HUDEP-2 (cell line): Measurements from ENCODE around the gene RPS2.
A peak's percentile ranks its signal among the peaks of the same experiment; 100 is the strongest.
"Not testable (repeated sequence)": the region's sequence is repeated elsewhere in the genome, so short reads cannot be mapped to it uniquely, and the experiment has no call there.

ENCODE experiments used
- DNase-seq, 76 experiments: peaks; one replicate each; lab custom pipeline; 2025; ENCODE audit not compliant: unreplicated experiment in 76 of 76; lab: John Stamatoyannopoulos, UW

The RPS2 gene

DNA sequence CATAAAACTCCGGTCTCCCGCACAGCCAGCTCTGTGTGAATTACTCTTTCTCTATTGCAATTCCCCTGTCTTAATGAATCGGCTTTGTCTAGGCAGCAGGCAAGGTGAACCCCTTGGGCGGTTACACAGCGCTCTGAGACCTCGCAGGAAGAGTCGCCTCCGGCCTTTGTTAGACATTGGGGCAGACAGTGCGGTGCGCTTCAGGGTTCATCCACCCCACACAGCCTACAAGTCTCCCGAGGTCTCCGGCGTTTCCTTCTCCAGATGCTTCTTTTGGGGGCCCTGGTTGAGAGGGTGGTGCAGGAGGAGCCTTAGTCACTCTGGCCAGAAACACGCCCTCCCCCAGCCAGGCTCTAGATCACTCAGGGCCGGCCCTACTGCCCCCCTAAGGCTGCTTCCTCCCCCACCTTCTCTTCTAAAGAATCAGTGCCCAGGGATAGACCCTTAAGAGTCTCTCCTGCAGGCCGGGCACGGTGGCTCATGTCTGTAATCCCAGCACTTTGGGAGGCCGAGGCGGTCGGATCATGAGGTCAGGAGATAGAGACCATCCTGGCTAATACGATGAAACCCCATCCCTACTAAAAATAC is 19.9 kb downstream of the RPS2 start:
- no peak for DNase-seq

DNA sequence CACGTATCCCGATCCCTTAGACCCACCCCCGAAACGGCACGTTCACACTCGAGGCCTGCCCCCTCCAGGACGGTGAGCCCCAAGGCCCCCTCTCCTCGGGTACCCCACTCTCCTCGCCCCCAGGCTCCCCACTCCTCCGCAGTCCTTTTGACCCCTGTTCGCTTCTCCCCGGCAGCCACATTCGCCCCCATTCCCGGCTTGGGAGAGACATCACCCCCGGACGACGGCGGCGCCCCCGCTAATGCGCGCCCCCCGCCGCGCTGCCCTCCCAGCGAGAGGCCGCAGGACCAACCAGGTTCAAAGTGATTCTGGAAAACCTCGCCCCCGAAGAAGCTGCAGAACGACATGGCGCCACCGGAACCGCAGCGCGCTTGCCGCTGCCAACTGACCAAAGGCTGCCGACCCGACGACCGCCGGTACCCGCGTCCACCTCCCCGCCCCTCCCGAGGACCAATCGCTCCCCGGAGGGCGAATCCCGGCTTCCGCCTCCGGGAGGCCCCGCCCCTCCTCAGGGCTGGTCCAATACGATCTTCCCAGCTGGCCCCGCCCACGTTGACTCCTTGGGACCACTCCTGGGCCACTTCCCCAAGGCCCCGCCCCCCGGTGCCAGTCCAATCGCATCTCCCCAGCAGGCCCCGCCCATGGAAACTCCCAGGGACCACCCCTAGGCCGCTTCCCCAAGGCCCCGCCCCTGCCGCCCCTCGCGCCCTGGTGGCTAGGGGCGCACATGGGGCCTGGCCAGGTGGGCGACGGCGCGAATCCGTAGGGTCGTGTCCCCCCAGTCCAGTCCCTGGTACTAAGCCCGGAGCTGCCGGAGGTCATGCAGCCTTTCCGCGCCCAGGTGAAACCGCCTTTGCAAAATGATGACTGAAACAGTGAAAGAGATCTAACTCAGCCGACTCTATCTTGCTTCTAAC is 21.6 kb downstream of the RPS2 start, which contains the start of gene MSRB1:
TSS of gene MSRB1 (minus strand) at position 390 of the 917 bp plus-strand sequence. CDS start at position 347, 43 bp downstream.
- DNase-seq: peak in 75 of 76 experiments; percentile 35 to 99 (median 97)

DNA sequence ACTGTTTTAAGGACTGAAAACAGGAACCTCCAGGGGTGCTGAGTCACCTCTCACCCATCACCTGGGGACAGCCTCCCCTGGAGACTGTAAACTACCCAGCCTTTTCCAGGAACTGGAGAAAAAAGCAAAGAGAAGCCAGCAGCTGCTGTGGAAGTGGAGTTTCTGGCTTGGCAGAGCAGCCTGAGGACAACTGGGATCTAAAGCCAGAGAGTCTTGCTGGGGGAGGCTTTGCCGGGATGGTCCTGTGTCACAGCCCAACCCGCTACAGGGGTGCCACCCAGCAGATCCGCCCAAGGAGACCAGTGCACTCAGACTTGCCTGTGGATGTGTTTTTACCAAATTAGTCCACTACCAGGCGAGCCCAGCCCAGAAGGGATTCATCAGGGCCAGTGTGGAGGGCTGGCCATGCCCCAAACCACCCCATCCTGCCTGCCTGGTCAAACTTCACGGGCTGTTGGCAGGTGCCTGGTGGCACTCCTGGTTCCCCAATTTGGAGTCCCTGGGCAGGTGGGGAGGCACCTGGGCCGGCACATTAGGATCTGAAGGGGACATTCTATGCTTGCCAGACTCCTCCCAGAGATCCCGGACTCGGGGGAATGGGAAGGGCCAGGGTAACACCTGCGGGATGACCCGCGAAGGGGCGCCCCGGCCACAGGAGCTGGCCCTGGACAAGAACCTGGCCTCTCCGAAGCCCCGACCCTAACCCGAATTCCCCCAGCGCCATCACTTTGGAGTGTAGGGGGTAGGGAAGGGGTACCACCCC is 22.4 kb downstream of the RPS2 start:
- peak in 4 of 76 experiments; percentile 7 to 17 (median 8) for DNase-seq

DNA sequence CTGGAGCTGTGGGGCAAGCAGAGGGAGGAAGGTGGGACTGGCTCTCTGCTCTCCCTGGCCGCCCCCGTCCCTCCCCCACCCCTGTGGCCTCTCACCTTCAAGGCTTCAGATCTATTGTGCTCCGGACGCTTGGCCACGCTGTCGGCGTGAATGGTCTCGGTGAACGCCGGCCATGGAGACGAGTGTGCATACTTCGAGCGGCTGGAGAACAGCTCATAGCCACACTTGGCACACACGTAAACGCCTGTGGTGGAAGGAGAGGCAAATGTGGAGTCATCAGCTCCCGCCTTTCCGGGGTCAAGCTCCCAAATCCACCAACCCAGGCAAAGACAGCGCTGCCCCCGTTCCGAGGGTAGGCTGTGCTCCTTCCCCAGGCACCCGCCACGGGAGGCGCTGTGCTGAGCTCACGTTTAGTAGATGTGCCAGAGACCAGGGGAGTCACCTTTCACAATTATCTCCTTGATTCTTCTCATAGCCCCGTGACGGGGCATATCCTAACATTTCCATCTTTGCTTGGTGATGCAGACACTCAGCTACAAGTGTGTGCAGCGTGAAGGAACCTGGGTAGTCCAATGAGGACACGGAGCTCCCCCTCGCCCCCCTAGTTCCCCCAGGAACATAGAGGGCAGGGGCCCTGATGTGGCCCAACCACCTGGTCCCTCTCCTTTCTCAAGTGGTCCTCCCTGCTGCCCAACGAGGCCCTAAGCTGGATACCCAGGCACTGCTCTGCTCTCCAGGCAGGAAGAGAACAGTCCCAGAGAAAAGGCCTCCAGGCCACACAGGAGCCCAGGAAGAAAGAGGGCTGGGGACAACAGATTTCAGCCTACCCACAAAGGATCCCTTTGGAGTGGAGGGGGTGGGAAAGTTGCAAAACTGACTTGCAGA is 23.2 kb downstream of the RPS2 start:
- no peak for DNase-seq

DNA sequence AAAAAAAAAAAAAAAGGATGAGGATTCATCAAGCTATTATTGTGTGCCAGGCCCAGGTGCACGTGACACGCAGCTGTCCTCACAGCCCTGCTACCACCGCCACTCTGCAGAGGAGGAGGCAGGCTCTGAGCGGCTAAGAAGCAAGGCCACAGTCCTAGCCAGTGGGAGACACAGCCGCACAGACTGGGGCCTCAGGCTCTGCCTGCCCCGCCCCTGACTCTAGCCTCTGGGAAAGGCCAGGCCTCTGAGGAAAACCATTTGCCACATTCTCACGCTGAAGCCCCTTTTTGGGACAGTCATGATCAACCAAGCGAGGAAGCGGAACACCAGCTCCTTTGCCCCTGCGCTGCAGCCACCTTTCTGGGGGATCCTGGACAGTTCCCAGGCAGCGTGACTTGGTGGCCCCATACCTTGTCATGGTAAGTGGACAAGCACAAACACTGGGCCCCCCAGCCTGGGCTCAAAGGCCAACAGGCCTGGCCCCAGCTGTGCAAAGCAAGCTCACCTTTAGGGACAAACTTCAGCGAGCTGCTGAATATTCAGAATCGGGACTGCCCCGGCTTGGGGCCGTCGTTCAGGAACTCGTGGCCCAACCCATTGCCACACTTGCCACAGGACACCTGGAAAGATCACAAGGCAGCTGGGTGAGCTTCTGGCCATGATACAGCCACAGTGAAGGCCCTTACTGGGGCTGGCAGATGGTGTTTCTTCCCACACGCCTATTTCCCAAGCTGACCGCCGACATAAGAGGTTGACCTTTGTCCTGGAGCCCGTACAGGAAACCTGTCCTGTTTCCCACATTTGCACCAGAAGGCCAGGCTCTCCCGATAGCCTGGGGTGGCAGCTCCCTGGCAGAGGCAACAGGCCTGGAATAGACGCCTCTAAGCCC is 24.1 kb downstream of the RPS2 start:
- DNase-seq: no peak

DNA sequence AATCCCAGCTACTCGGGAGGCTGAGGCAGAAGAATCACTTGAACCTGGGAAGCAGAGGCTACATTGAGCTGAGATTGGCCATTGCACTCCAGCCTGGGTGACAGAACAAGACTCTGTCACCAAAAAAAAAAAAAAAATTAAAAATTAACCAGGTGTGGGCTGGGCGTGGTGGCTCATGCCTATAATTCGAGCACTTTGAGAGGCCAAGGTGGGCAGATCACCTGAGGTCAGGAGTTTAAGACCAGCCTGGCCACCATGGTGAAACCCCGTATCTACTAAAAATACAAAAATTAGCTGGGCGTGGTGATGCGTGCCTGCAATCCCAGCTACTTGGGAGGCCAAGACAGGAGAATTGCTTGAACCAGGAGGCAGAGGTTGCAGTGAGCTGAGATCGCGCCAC is 24.8 kb downstream of the RPS2 start:
- not testable (repeated sequence) for DNase-seq

DNA sequence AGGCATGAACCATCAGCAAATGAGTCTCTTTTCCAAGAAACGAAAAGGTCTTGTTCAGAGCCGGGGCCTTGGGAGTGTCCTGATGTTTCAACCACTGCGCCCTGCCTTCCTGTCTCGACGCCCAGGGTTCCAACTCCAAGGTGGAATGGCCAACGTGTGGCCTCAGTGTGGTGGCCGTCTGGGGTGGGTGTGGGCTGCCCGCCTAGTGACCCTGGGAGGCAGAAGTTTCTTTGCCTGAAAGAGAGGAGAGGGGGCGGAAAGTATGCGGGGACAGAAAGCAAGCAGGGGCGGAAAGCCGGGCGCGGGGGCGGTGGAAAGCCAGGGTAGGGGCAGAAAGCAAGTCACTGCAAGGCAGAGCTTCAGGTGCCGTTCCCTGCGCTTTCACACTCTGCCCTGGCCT is 25.7 kb downstream of the RPS2 start:
- DNase-seq: no peak

DNA sequence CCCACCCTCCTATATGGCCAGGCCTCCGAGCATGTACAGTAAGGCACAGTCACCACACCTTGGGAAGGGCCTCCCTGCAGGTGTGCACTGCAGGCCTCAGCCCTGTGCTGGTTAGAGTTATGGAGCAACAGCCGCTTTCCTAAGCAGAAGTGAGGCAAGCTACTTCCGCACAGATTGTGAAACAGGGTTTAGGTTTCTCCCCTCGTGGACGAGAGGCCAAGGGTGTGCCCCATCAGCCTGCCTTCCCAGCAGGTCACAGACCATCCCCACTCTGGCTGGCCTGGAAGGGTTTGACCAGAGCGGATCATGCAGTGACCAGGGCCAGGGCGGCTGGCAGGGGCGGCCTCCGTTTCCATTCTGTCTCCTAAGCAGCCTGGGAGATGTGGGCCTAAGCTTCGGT is 26.3 kb downstream of the RPS2 start:
- DNase-seq: no peak

DNA sequence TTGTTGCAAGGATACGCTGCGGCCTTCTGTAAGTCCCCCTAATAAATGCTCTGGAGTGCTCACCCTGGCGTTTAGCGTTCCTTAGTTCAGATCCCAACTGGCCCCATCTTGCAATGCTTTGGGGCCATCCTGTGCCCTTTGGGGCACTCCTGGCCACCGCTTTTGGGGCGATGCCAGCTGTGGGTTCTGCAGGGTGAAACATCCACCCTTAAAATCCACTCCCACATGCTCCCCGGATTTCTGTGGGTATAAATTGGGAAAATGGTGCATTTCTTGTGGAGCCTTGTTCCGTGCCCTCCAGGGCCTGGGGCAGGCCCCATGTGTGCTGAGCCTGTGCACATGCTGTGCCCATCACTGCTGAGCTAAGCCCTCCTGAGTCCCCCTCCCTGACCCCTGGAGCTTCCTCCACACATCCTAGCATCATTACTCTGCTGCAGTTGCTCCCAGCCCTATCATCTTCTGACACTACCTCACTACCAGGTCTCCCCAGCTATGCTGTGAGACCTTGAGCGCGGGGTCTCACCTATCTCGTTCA is 27.6 kb downstream of the RPS2 start:
- DNase-seq: no peak

DNA sequence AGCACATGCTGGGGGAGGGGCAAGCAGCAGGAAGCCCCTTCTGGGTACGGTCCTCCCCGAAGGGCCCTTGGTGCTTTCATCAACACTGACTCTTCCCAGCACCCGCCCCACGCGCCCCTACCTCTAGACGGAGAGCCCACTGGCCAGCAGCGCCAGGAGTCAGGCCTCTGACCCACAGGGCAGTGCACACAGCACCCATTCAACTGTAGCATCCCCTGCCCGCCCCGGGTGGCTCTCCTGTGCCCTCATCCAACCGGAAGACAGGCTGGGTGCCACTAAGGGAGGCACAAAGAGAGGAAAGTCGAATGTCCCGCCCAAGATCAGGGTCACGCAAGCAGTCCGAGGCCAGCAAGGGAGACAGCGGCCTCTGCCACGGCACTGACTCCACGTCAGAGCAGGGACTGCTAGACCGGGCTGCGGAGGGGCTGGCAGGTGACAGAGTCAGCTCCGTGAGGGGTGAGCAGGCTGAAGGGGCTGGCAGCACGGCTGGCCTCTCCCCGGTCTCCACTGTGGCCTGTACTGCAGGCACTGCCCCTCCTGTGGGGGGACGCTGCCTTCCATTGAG is 31.4 kb downstream of the RPS2 start:
- DNase-seq: no peak

DNA sequence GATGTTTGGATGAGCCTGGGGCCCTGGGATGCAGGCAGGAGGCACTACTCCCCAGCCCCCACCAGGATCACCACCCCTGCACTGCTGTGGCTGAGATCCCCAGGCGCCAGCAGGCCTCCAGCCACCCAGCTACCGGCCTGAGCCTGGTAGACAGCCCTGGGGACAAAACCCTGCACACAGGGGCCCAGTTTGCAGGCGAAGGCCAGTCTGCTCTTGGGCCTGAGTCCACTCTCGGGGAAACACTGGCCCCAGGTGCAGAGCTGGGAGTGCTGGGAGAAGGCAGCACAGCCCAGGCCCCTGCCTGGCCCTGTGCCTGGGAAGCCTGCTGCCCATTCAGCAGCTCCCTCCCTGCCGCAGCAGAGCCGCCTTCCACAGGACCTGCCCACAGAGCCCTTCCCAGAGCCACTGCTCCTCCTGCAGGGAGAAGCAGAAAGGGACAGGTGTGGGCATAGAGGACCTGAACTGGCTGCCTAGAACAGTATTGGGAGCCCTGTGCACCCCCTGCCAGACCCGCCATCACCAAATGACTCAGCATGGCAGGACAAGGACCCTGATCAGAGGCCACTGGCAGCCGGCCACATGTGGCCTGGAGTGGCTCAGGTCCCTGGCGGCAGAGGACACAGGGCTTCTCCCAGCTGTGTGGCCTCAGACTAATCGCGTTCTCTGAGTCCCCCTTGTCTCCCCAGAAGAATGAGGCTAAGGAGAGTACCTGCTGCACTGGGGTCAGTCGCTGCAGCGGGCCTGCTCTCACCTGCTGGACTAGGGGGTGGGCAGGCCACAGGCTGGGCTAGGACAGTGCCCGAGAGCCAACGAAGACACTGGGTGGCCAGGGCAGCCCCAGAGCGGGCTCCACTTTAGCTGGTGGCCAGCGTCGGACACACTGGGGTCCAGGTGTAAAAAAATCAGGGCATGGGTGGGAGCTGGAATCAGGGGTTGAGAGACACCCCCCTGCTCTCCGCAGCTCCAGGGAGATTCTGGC is 32.3 kb downstream of the RPS2 start:
- DNase-seq: peak in 8 of 76 experiments; percentile 9 to 41 (median 26)

DNA sequence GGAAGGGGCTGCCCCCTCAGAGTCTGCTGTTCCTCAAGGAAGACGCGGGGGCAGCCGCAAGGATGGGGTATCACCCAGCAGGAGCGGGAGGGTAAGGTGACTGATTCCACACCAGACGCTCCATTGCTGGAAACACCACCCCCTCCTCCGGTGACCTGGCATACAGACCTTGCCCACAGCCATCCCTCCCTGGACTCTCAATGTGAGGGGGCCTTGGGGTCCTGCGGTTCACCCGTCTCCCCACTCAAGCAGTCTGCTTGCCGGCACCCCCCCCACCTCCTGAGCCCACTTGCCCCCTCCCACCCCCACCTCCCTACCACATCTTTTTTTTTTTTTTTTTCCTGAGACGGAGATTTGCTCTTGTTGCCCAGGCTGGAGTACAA is 34.3 kb downstream of the RPS2 start:
- DNase-seq: no peak

DNA sequence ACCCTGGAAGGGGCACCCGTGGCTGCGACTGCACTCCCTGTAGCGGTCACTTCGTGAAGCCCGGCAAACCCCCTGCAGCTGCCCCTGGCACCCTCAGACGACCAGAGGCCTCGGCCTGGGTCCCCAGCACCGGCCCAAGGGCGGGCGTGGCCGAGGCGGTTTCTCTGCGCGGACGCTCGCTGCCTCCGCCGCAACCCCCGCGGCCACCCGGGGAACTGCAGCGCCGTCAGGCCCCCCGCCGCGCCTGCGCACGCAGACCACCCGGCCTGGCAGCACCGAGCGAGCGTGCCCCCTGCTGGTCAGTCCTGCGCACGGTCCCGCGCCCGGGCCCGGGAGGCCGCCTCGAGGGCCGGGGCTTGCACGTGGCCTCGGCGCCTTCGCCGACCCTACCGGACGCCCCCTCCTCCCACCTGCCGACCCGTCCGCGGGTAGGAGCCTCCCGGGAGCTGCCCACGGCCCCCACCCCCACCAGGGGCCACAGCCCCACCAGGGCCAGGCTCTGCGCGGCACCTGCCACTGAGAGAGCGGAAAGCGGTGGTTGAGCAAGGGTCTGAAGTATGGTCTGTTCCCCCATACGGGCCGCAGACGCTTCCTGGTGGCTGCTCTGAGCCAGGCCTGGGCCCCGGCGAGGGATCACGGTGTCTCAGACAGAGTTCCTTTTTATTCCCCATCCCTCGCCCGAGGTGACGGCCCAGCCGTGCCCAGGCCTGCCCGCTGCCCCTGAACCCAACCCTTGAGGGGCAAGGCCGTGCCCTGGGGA is 34.9 kb downstream of the RPS2 start:
- DNase-seq: peak in 72 of 76 experiments; percentile 40 to 93 (median 80)

DNA sequence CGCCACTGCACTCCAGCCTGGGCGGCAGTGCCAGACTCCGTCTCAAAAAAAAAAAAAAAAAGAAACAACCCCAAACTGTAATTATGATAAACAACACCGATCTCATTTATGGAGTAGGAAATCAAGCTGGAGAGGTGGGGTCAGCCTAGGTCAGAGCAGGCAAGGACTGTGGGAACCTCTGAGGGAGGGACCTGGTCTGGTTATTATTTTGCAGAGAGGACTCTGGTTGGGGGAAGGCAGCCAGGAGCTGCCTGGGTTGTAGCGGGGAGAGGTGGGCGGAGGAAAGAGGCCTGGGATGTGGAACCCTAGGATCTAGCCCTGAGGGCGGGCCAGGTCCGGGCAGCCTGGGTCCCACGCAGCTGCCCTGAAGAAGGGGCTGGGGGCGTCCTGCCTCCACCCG is 35.5 kb downstream of the RPS2 start:
- DNase-seq: peak in 2 of 76 experiments; percentile 18 to 23

DNA sequence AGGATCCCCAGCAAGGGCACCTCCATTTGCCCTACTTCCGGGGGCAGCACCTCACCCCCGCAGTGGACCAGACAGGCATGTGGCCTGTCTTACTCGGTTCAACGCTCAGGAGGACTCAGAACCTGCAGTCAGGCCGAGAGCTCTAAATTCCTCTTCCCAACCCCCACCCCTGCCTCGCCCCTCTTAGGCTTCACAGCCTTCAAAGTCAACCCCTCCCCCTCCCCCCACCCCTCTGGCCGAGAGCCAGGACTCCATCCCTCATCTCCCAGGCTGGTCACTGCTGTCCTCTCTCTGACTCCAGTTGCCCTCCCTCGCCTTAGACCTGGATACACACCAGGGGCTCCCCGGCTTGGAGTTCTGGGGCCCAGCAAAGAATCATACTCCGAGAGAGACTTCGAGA is 38.4 kb downstream of the RPS2 start:
- no peak for DNase-seq

DNA sequence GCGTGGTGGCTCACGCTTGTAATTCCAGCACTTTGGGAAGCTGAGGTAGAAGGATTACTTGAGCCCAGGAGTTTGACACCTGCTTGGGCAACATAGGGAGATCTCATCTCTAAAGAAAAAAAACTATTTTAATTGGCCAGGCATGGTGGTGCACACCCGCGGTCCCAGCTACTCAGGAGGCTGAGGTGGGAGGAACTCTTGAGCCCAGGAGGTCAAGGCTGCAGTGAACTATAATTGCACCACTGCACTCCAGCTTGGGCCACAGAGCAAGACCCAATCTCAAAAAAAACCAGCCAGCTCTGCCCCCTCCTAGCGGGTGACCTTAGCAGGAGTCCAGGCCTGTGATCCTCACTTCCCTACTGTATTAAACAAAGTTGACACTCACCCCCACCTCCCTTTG is 40.5 kb downstream of the RPS2 start:
- no peak for DNase-seq
